Activated CD8-positive, alpha-beta memory T cell treated with anti-CD3 and anti-CD28 coated beads, Interleukin-2, amount 10 ng/mL, durations not matched to agents 7 days and 5 days (primary cell): ENCODE results near the gene CAPN12. TPM values are rescaled to one million over a fixed set of nuclear protein-coding genes. Genes with fewer than 3 reads are reported as not detected.
A peak's percentile ranks its signal among the peaks of the same experiment; 100 is the strongest.

ENCODE experiments used
- ATAC-seq: fragments of 150-1000 bp; cut with Tn5 transposase; one replicate; pipeline ENCODE4 v1.10.0; 2021; ENCODE audit warnings: moderate library complexity
- CTCF ChIA-PET: fragments of 350-600 bp; sonication (Branson Sonifier 250); formaldehyde crosslinking; loops from one replicate; lab custom pipeline; 2021; ENCODE audit warnings: antibody characterized with exemption; lab: Charles Lee
- DNase-seq: peaks from one replicate; pipeline ENCODE4 v3.0.0-alpha.2; 2020
- H3K27ac Mint-ChIP-seq: one replicate; pipeline ENCODE4 v1.8.0; 2021; ENCODE audit warnings: mild to moderate bottlenecking, mixed read lengths
- H3K27me3 Mint-ChIP-seq: one replicate; pipeline ENCODE4 v1.8.0; 2021; ENCODE audit warnings: mixed read lengths
- H3K36me3 Mint-ChIP-seq: one replicate; pipeline ENCODE4 v1.8.0; 2021; ENCODE audit warnings: mild to moderate bottlenecking, mixed read lengths
- H3K4me1 Mint-ChIP-seq: one replicate; pipeline ENCODE4 v1.8.0; 2021; ENCODE audit warnings: mixed read lengths
- H3K4me3 Mint-ChIP-seq: one replicate; pipeline ENCODE4 v1.8.0; 2021; ENCODE audit warnings: mild to moderate bottlenecking, moderate library complexity, mixed read lengths
- H3K9me3 Mint-ChIP-seq: one replicate; pipeline ENCODE4 v1.8.0; 2022; ENCODE audit warnings: low read depth, mixed read lengths
- total RNA-seq, 2 experiments: library from RNA; stranded (reverse); gene quantifications; one replicate each; pipeline ENCODE4 v1.2.3, GENCODE V29; 2021

Gene CAPN12
- total RNA-seq, 2 experiments from 2014 or later = 8.4 to 17.5 TPM

- Mint-ChIP-seq H3K27ac (no peak overlapping the region), H3K36me3 (peaks cover 38% of the 10 kb centered on the region), H3K4me1 (no peaks in the 10 kb centered on the region), H3K9me3 (no peaks in the 10 kb centered on the region), H3K27me3 (no peaks in the 10 kb centered on the region), H3K4me3 (no peak overlapping the region)
- CTCF ChIA-PET = interaction anchor here (0.5 kb wide), 1 partner anchor 152 kb away, joined by 3 read pairs; no protein-coding TSS in a partner anchor
- ATAC-seq (no peak), DNase-seq (no peak)
Measured at GRCh38 chr19:38714354-38714778, 29.9 kb downstream of the CAPN12 start.

- CTCF ChIA-PET = no interaction called here
- Mint-ChIP-seq H3K36me3 (peaks cover 40% of the 10 kb centered on the region), H3K4me1 (no peaks in the 10 kb centered on the region), H3K4me3 (no peak overlapping the region), H3K27me3 (no peaks in the 10 kb centered on the region), H3K9me3 (no peaks in the 10 kb centered on the region), H3K27ac (no peak overlapping the region)
- DNase-seq = no peak
- no peak for ATAC-seq
Measured at GRCh38 chr19:38713865-38714264, 30.4 kb downstream of the CAPN12 start.

- Mint-ChIP-seq H3K4me1 (no peaks in the 10 kb centered on the region), H3K9me3 (no peaks in the 10 kb centered on the region), H3K4me3 (no peak overlapping the region), H3K27ac (no peak overlapping the region), H3K36me3 (peaks cover 37% of the 10 kb centered on the region), H3K27me3 (no peaks in the 10 kb centered on the region)
- DNase-seq = no peak
- CTCF ChIA-PET = no interaction called here
- no peak for ATAC-seq
Measured at GRCh38 chr19:38713227-38713649, 31.0 kb downstream of the CAPN12 start.

GRCh38 chr19:38712161-38712748, 32.0 kb downstream of the CAPN12 start:
- no peak overlapping the region for H3K27ac Mint-ChIP-seq
- peaks cover 37% of the 10 kb centered on the region for H3K36me3 Mint-ChIP-seq
- no peaks in the 10 kb centered on the region for H3K4me1 Mint-ChIP-seq
- no peak for ATAC-seq
- no peaks in the 10 kb centered on the region for H3K27me3 Mint-ChIP-seq
- DNase-seq = no peak
- H3K4me3 Mint-ChIP-seq = no peak overlapping the region
- CTCF ChIA-PET = interaction anchor here (2.9 kb wide), 1 partner anchor 11 kb away, joined by 8 read pairs; no protein-coding TSS in a partner anchor
- H3K9me3 Mint-ChIP-seq = no peaks in the 10 kb centered on the region

- CTCF ChIA-PET = interaction anchor here (2.9 kb wide), 1 partner anchor 11 kb away, joined by 8 read pairs; no protein-coding TSS in a partner anchor
Measured at GRCh38 chr19:38711726-38712153, 32.5 kb downstream of the CAPN12 start.

GRCh38 chr19:38710928-38711725, 33.1 kb downstream of the CAPN12 start:
- Mint-ChIP-seq H3K4me3 (no peak overlapping the region), H3K36me3 (peaks cover 39% of the 10 kb centered on the region), H3K27ac (peak overlapping the region; percentile 57), H3K27me3 (no peaks in the 10 kb centered on the region), H3K4me1 (no peaks in the 10 kb centered on the region), H3K9me3 (no peaks in the 10 kb centered on the region)
- ATAC-seq (no peak), DNase-seq (no peak)
- CTCF ChIA-PET = interaction anchor here (2.9 kb wide), 1 partner anchor 12 kb away, joined by 8 read pairs; no protein-coding TSS in a partner anchor

More at GRCh38 chr19:38711726-38712153, 32.5 kb downstream of the CAPN12 start:
- Mint-ChIP-seq H3K9me3 (no peaks in the 10 kb centered on the region), H3K4me1 (no peaks in the 10 kb centered on the region), H3K27me3 (no peaks in the 10 kb centered on the region), H3K36me3 (peaks cover 39% of the 10 kb centered on the region), H3K27ac (no peak overlapping the region), H3K4me3 (no peak overlapping the region)
- ATAC-seq (no peak), DNase-seq (no peak)

GRCh38 chr19:38710416-38710702, 33.9 kb downstream of the CAPN12 start:
- peak overlapping the region; percentile 57 for H3K27ac Mint-ChIP-seq
- H3K4me1 Mint-ChIP-seq = no peaks in the 10 kb centered on the region
- H3K4me3 Mint-ChIP-seq = no peak overlapping the region
- ATAC-seq = no peak
- no peak for DNase-seq
- CTCF ChIA-PET = interaction anchor here (2.9 kb wide), 1 partner anchor 12 kb away, joined by 8 read pairs; no protein-coding TSS in a partner anchor
- peaks cover 40% of the 10 kb centered on the region for H3K36me3 Mint-ChIP-seq
- no peaks in the 10 kb centered on the region for H3K27me3 Mint-ChIP-seq
- no peaks in the 10 kb centered on the region for H3K9me3 Mint-ChIP-seq

GRCh38 chr19:38709671-38710415, 34.4 kb downstream of the CAPN12 start:
- Mint-ChIP-seq H3K36me3 (peaks cover 40% of the 10 kb centered on the region), H3K27ac (no peak overlapping the region), H3K4me3 (no peak overlapping the region), H3K9me3 (no peaks in the 10 kb centered on the region), H3K27me3 (no peaks in the 10 kb centered on the region), H3K4me1 (no peaks in the 10 kb centered on the region)
- CTCF ChIA-PET = interaction anchor here (2.9 kb wide), 1 partner anchor 13 kb away, joined by 8 read pairs; no protein-coding TSS in a partner anchor
- no peak for ATAC-seq
- DNase-seq = no peak

- DNase-seq = no peak
- Mint-ChIP-seq H3K9me3 (no peaks in the 10 kb centered on the region), H3K27me3 (no peaks in the 10 kb centered on the region), H3K36me3 (peaks cover 39% of the 10 kb centered on the region), H3K27ac (no peak overlapping the region), H3K4me1 (no peaks in the 10 kb centered on the region), H3K4me3 (no peak overlapping the region)
- CTCF ChIA-PET = no interaction called here
- no peak for ATAC-seq
Measured at GRCh38 chr19:38709119-38709518, 35.2 kb downstream of the CAPN12 start.

- no peak overlapping the region for H3K4me3 Mint-ChIP-seq
- no peaks in the 10 kb centered on the region for H3K27me3 Mint-ChIP-seq
- H3K9me3 Mint-ChIP-seq = no peaks in the 10 kb centered on the region
- DNase-seq = no peak
- no peaks in the 10 kb centered on the region for H3K4me1 Mint-ChIP-seq
- H3K36me3 Mint-ChIP-seq = peaks cover 38% of the 10 kb centered on the region
- no peak overlapping the region for H3K27ac Mint-ChIP-seq
- CTCF ChIA-PET = no interaction called here
- ATAC-seq = no peak
Measured at GRCh38 chr19:38708413-38709024, 35.8 kb downstream of the CAPN12 start.

- peaks cover 38% of the 10 kb centered on the region for H3K36me3 Mint-ChIP-seq
- H3K27me3 Mint-ChIP-seq = no peaks in the 10 kb centered on the region
- ATAC-seq = no peak
Measured at GRCh38 chr19:38707512-38708114, 36.7 kb downstream of the CAPN12 start.

GRCh38 chr19:38706792-38707511, 37.3 kb downstream of the CAPN12 start:
- Mint-ChIP-seq H3K4me1 (no peaks in the 10 kb centered on the region), H3K9me3 (no peaks in the 10 kb centered on the region), H3K4me3 (no peak overlapping the region), H3K27me3 (no peaks in the 10 kb centered on the region), H3K36me3 (peaks cover 38% of the 10 kb centered on the region), H3K27ac (no peak overlapping the region)
- CTCF ChIA-PET = no interaction called here
- ATAC-seq (no peak), DNase-seq (no peak)

More at GRCh38 chr19:38707512-38708114, 36.7 kb downstream of the CAPN12 start:
- Mint-ChIP-seq H3K9me3 (no peaks in the 10 kb centered on the region), H3K4me3 (no peak overlapping the region), H3K27ac (no peak overlapping the region), H3K4me1 (no peaks in the 10 kb centered on the region)
- CTCF ChIA-PET = no interaction called here
- no peak for DNase-seq
